Smooth muscle cell of the pulmonary artery (primary cell): ENCODE measurements around the gene PHKG2. TPM values are rescaled to one million over a fixed set of nuclear protein-coding genes. Genes with fewer than 3 reads are reported as not detected.

Experiments used
- total RNA-seq: library from RNA; depleted of rRNA; stranded (reverse); fragments of >200 nt; gene quantifications from 2 replicates; pipeline ENCODE4 v1.2.3, GENCODE V29; 2014

Gene PHKG2
- total RNA-seq = 16.4 and 17.3 TPM in 2 replicates

GRCh38 chr16:30747799-30748633 lies at the start of gene PHKG2:
Gene PHKG2, plus strand, starts transcription at chr16:30748425. Its CDS starts 396 bp downstream, at chr16:30748821.

GRCh38 chr16:30698816-30699614 lies 49.2 kb upstream of the PHKG2 start, which contains the start of gene SRCAP:
Gene SRCAP, plus strand, starts transcription at chr16:30699171. Its CDS starts 1,654 bp downstream, at chr16:30700825.

GRCh38 chr16:30761928-30762902 lies 14.0 kb downstream of the PHKG2 start, which contains the start of the genes CFAP119 and RNF40:
Gene CFAP119, minus strand, starts transcription at chr16:30762062. Its CDS starts 314 bp downstream, at chr16:30761748.
Gene RNF40, plus strand, starts transcription at chr16:30762322. Its CDS starts 224 bp downstream, at chr16:30762546.

GRCh38 chr16:30786936-30787612 lies 38.8 kb downstream of the PHKG2 start, which contains the start of gene ZNF629:
Gene ZNF629, minus strand, starts transcription at chr16:30787205. Its CDS starts 2,723 bp downstream, at chr16:30784482.

Other genes with a start within 250 kb of the PHKG2 start
- 14.1 and 21.0 TPM in 2 replicates for gene ZNF768, start 221.9 kb upstream of the PHKG2 start, total RNA-seq
- gene ZNF747, start 213.6 kb upstream of the PHKG2 start, total RNA-seq = 10.2 and 11.6 TPM in 2 replicates
- 4.8 and 5.1 TPM in 2 replicates for gene ZNF764, start 190.1 kb upstream of the PHKG2 start, total RNA-seq
- gene ZNF688, start 176.7 kb upstream of the PHKG2 start, total RNA-seq = 4.4 and 7.8 TPM in 2 replicates
- gene ZNF785, start 162.7 kb upstream of the PHKG2 start, total RNA-seq = 10.2 and 10.6 TPM in 2 replicates
- 3.8 and 3.9 TPM in 2 replicates for gene ZNF689, start 138.0 kb upstream of the PHKG2 start, total RNA-seq
- gene PRR14, start 97.5 kb upstream of the PHKG2 start, total RNA-seq = 8.9 and 9.3 TPM in 2 replicates
- 21.6 and 22.4 TPM in 2 replicates for gene FBRS, start 90.0 kb upstream of the PHKG2 start, total RNA-seq
- 53.4 and 62.1 TPM in 2 replicates for gene SRCAP, start 49.3 kb upstream of the PHKG2 start, total RNA-seq
- 0.91 and 1.3 TPM in 2 replicates for gene CFAP119, start 13.6 kb downstream of the PHKG2 start, total RNA-seq
- gene RNF40, start 13.9 kb downstream of the PHKG2 start, total RNA-seq = 66.7 and 74.9 TPM in 2 replicates
- 9.8 and 11.0 TPM in 2 replicates for gene ZNF629, start 38.8 kb downstream of the PHKG2 start, total RNA-seq
- 27.1 and 29.3 TPM in 2 replicates for gene BCL7C, start 145.7 kb downstream of the PHKG2 start, total RNA-seq
- 4.0 and 5.1 TPM in 2 replicates for gene CTF1, start 148.2 kb downstream of the PHKG2 start, total RNA-seq
- gene FBXL19, start 175.1 kb downstream of the PHKG2 start, total RNA-seq = 14.7 and 18.5 TPM in 2 replicates
- gene ORAI3, start 200.6 kb downstream of the PHKG2 start, total RNA-seq = 46.9 and 58.4 TPM in 2 replicates
- 2.8 and 4.4 TPM in 2 replicates for gene SETD1A, start 209.3 kb downstream of the PHKG2 start, total RNA-seq
- gene HSD3B7, start 236.8 kb downstream of the PHKG2 start, total RNA-seq = 28.9 and 50.4 TPM in 2 replicates